PFSK-1 (cell line): Measurements from ENCODE around the gene MINPP1.

Experiments used
- FOXP2 ChIP-seq: optimal IDR thresholded peaks from 2 replicates; pipeline ENCODE3; 2011; ENCODE audit warnings: borderline replicate concordance, control low read depth, inconsistent platforms; ENCODE audit not compliant: insufficient read depth; ENCODE audit errors: extremely low read length, extremely low read depth
- POLR2AphosphoS5 ChIP-seq: IDR thresholded peaks from 2 replicates; pipeline ENCODE4 v1.6.1; 2012; ENCODE audit warnings: low read depth, mild to moderate bottlenecking, control low read depth, low read length, moderate library complexity
- SIN3A ChIP-seq: IDR thresholded peaks from 2 replicates; pipeline ENCODE4 v1.6.1; 2012; ENCODE audit warnings: mild to moderate bottlenecking, low read length, moderate library complexity, borderline replicate concordance; ENCODE audit not compliant: insufficient read depth
- TAF1 ChIP-seq: IDR thresholded peaks from 2 replicates; pipeline ENCODE4 v1.6.1; 2012; ENCODE audit warnings: low read length, control low read depth, borderline replicate concordance; ENCODE audit not compliant: insufficient read depth
- TF ChIP-seq, protein P1 (sequence below), 2 experiments: IDR thresholded peaks; 2 replicates each; pipeline versions ENCODE4 v1.6.1 to v1.8.0; 2011 to 2012; ENCODE audit warnings: low read depth in 2 of 2, low read length in 2 of 2, control low read depth in 1 of 2, inconsistent platforms in 1 of 2, mild to moderate bottlenecking in 1 of 2, moderate library complexity in 1 of 2; ENCODE audit not compliant: insufficient read depth in 1 of 2

The MINPP1 gene

DNA sequence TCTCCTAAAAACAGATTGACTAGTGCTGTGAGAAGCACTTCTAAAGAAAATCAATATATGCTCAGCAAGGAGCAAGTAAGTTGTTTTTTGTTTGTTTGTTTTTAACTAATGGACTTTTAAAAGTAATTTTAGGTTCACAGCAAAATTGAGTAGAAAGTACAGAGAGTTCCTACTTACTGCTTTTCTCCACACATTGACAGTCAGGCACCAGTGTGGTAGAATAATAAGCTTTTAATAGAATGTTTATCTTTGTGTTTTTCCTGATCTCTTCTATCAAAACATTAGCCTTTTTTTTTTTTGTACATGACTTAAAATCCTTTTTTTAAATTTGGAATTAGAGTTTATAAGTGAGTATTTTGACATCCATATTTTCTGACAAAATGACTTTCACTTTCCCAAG is 28.0 kb downstream of the MINPP1 start:
- TF ChIP-seq SIN3A (no peak), POLR2AphosphoS5 (no peak), FOXP2 (no peak), TAF1 (no peak)
- TF ChIP-seq, protein P1, sequence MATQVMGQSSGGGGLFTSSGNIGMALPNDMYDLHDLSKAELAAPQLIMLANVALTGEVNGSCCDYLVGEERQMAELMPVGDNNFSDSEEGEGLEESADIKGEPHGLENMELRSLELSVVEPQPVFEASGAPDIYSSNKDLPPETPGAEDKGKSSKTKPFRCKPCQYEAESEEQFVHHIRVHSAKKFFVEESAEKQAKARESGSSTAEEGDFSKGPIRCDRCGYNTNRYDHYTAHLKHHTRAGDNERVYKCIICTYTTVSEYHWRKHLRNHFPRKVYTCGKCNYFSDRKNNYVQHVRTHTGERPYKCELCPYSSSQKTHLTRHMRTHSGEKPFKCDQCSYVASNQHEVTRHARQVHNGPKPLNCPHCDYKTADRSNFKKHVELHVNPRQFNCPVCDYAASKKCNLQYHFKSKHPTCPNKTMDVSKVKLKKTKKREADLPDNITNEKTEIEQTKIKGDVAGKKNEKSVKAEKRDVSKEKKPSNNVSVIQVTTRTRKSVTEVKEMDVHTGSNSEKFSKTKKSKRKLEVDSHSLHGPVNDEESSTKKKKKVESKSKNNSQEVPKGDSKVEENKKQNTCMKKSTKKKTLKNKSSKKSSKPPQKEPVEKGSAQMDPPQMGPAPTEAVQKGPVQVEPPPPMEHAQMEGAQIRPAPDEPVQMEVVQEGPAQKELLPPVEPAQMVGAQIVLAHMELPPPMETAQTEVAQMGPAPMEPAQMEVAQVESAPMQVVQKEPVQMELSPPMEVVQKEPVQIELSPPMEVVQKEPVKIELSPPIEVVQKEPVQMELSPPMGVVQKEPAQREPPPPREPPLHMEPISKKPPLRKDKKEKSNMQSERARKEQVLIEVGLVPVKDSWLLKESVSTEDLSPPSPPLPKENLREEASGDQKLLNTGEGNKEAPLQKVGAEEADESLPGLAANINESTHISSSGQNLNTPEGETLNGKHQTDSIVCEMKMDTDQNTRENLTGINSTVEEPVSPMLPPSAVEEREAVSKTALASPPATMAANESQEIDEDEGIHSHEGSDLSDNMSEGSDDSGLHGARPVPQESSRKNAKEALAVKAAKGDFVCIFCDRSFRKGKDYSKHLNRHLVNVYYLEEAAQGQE (IDR thresholded peaks at IDR 0.05; ENCODE audit: insufficient read depth in 1 of 2, low read depth in 2 of 2, low read length in 2 of 2): no peak

DNA sequence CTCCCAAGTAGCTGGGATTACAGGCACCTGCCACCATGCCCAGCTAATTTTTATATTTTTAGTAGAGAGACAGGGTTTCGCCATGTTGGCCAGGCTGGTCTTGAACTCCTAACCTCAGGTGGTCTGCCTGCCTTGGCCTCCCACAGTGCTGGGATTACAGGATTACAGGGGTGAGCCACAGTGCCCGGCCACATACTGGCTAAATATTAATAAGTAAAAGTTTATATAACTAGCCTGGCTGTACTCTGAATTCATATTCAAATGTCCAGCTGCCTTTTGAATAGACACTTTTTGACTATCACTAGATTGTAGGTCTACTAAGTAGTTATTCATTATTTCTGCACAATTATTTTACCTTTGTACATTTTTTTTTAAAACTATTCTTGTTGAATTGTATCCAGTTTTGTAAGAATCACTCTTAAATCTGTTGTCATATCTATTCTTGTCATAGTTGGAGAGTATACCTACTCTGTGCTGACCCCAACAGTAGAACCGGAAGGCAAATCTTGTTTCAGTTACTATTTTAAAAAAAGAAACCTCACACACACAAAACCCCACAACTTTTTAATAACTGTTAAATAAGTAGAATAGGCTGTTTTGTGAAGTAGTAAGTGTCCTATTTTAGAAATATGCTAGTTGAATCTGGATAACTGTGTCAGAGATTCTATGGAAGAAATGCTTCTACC is 29.6 kb downstream of the MINPP1 start:
- no peak for TF ChIP-seq POLR2AphosphoS5
- TF ChIP-seq, protein P1 (IDR thresholded peaks at IDR 0.05; ENCODE audit: insufficient read depth in 1 of 2, low read depth in 2 of 2, low read length in 2 of 2): no peak
- no peak for TF ChIP-seq TAF1
- TF ChIP-seq FOXP2: no peak
- no peak for TF ChIP-seq SIN3A

DNA sequence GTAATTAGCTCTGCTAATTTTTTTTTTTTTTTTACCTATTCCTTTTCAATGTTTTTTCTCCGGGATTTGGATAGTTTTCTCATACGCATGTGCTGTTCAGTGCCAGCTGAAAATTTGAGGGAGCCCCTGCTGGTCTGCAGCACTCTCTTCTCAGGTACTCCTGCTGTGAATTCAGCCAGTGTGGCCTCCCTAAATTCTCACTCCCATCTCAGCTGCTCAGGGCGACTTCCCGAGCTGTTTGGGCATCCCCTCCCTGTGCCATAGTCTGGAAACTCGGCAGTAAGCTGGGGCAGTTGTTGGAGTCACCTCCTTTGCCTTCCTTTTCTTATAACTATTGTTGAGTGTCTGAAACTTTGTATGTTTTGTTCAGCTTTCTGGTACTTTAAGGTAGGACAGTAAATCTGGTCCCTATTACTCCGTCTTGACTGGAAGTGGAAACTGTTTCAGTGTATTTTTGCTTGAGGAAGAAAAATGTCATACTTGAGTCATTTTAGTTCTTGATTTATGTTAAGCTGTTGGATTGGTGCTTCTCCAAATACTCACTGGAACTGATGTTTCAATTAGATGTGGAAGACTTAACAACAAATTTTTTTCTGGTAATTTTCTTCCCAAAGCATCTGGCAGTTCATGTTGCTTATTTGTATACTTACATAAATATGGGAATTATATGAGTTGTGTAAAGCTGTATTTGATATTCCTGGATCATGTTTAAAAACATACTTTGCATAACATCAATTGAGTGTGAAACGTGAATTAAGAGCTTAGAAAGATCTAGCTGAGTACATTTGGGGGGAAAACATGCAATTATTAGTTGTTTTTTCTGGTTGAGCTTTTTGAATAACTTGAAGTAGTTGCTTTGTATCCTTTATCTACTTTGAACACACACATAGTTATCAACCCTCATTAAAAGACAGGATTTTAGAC is 33.7 kb downstream of the MINPP1 start:
- TF ChIP-seq, protein P1 (IDR thresholded peaks at IDR 0.05; ENCODE audit: insufficient read depth in 1 of 2, low read depth in 2 of 2, low read length in 2 of 2): no peak
- no peak for TF ChIP-seq POLR2AphosphoS5
- TF ChIP-seq FOXP2: no peak
- no peak for TF ChIP-seq SIN3A
- no peak for TF ChIP-seq TAF1

DNA sequence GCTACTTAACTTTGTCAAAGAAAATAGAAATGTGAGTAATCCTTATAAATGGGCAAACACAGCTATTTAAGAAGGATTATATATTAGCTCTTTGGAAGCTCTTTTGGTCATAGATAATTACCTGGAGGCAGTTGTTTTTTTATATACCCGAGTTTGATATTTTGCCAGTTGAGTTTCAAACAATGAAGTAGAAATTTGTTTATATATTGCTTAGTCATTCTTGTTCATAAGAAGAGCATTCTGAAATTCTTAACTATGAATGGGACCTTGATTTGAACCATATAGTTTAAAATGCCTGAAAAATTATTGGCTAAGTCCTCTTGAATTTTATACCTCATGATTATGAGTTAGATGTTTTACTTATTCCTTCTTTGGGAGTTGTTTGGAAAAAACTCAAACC is 36.4 kb downstream of the MINPP1 start:
- TF ChIP-seq TAF1 (no peak), SIN3A (no peak), FOXP2 (no peak), POLR2AphosphoS5 (no peak)
- TF ChIP-seq, protein P1 (IDR thresholded peaks at IDR 0.05; ENCODE audit: insufficient read depth in 1 of 2, low read depth in 2 of 2, low read length in 2 of 2): no peak
